Activated T-helper 1 cell treated with anti-CD3 and anti-CD28 coated beads, Interleukin-2, amount 50 U/mL, for 16 hours (primary cell): ENCODE data around the gene KLHDC3.
"Not testable (repeated sequence)": the region's sequence is repeated elsewhere in the genome, so short reads cannot be mapped to it uniquely, and the experiment has no call there.

Experiments used
- DNase-seq, 2 donors: peaks; one replicate each; pipeline ENCODE4 v3.0.0-alpha.2; 2020; ENCODE audit warnings: low read depth in 1 of 2, low spot score in 1 of 2

The KLHDC3 gene

GRCh38 chr6:43021270-43022047, 7.4 kb downstream of the KLHDC3 start, which contains the start of gene RRP36:
Gene RRP36, plus strand, starts transcription at chr6:43021623. Its CDS starts 32 bp downstream, at chr6:43021655.
- DNase-seq: peak; percentile 33 to 66

- no peak for DNase-seq
Observed at GRCh38 chr6:43024436-43024835, 10.4 kb downstream of the KLHDC3 start.

GRCh38 chr6:43026365-43026764, 12.3 kb downstream of the KLHDC3 start:
- no peak for DNase-seq

GRCh38 chr6:43029120-43029519, 15.1 kb downstream of the KLHDC3 start:
- no peak for DNase-seq

- DNase-seq: no peak
Observed at GRCh38 chr6:43032326-43032725, 18.3 kb downstream of the KLHDC3 start.

- DNase-seq: no peak
Observed at GRCh38 chr6:43033496-43034189, 19.6 kb downstream of the KLHDC3 start.

GRCh38 chr6:43034190-43034525, 20.1 kb downstream of the KLHDC3 start:
- DNase-seq: no peak

- DNase-seq: no peak
Observed at GRCh38 chr6:43035495-43036194, 21.6 kb downstream of the KLHDC3 start.

GRCh38 chr6:43036712-43037111, 22.7 kb downstream of the KLHDC3 start:
- no peak for DNase-seq

- DNase-seq: no peak
Observed at GRCh38 chr6:43037197-43037596, 23.1 kb downstream of the KLHDC3 start.

GRCh38 chr6:43037706-43038105, 23.7 kb downstream of the KLHDC3 start:
- DNase-seq: no peak

GRCh38 chr6:43038727-43039126, 24.7 kb downstream of the KLHDC3 start:
- no peak for DNase-seq

GRCh38 chr6:43040542-43041257, 26.7 kb downstream of the KLHDC3 start:
- no peak for DNase-seq

GRCh38 chr6:43041475-43041874, 27.4 kb downstream of the KLHDC3 start:
- not testable (repeated sequence) for DNase-seq

- no peak for DNase-seq
Observed at GRCh38 chr6:43043310-43043709, 29.3 kb downstream of the KLHDC3 start.

- DNase-seq: no peak
Observed at GRCh38 chr6:43045371-43045930, 31.4 kb downstream of the KLHDC3 start.

GRCh38 chr6:43047998-43048397, 33.9 kb downstream of the KLHDC3 start:
- no peak for DNase-seq

- DNase-seq: no peak
Observed at GRCh38 chr6:43050981-43051380, 36.9 kb downstream of the KLHDC3 start.

GRCh38 chr6:43052225-43052841, 38.3 kb downstream of the KLHDC3 start:
- no peak for DNase-seq

- DNase-seq: no peak
Observed at GRCh38 chr6:43052842-43053544, 38.9 kb downstream of the KLHDC3 start.
